HEK293 (cell line): ENCODE measurements around the gene TNS3.

Experiments used
- CTCF ChIA-PET: fragments of 350-600 bp; formaldehyde crosslinking; extraction: SDS; loops from one replicate; lab custom pipeline; 2021; ENCODE audit warnings: antibody characterized with exemption; lab: Yijun Ruan, JAX
- POLR2A ChIA-PET: fragments of 300-600 bp; formaldehyde crosslinking; extraction: SDS; loops from one replicate; lab custom pipeline; 2020; ENCODE audit warnings: antibody characterized with exemption, inconsistent platforms; lab: Yijun Ruan, JAX
- H3K27ac ChIP-seq: fragments of 200-500 bp; sonication (Bioruptor generic); 2 replicates; pipeline ENCODE4 v1.5.1; 2014; ENCODE audit warnings: low read depth, low read length, control low read depth, inconsistent platforms; ENCODE audit errors: extremely low read depth
- H3K36me3 ChIP-seq, 2 experiments: fragments of 200-500 bp in 1 of 2; sonication (Bioruptor generic) in 1 of 2; 1 replicate in 1 of 2; 2 replicates in 1 of 2; pipeline ENCODE4 v1.5.1; 2014 to 2017; ENCODE audit warnings: inconsistent platforms in 2 of 2, low read length in 2 of 2; ENCODE audit not compliant: control insufficient read depth in 2 of 2, insufficient read depth in 1 of 2
- H3K4me1 ChIP-seq: fragments of 200-500 bp; sonication (Bioruptor generic); 2 replicates; pipeline ENCODE4 v1.5.1; 2014; ENCODE audit warnings: mild to moderate bottlenecking, low read length, inconsistent platforms; ENCODE audit not compliant: control insufficient read depth, insufficient read depth
- H3K4me3 ChIP-seq: 2 replicates; pipeline ENCODE4 v1.5.1; 2011; ENCODE audit warnings: low read depth, mild to moderate bottlenecking, control low read depth, low read length, moderate library complexity
- H3K9me3 ChIP-seq: fragments of 200-500 bp; sonication (Bioruptor generic); 2 replicates; pipeline ENCODE4 v1.5.1; 2014; ENCODE audit warnings: low read depth, low read length, inconsistent platforms; ENCODE audit not compliant: control insufficient read depth, insufficient read depth
- ELK4 ChIP-seq: IDR thresholded peaks from 2 replicates; pipeline ENCODE4 v1.6.1; 2011; ENCODE audit warnings: mild to moderate bottlenecking, low read depth, low read length, borderline replicate concordance
- SCRT1 ChIP-seq: fragments of 450-650 bp; formaldehyde crosslinking; IDR thresholded peaks from 2 replicates; pipeline ENCODE4 v1.5.1; 2016; ENCODE audit warnings: missing biosample characterization, missing genetic modification characterization, borderline replicate concordance
- ZBTB21 ChIP-seq: fragments of 450-650 bp; formaldehyde crosslinking; IDR thresholded peaks from 2 replicates; pipeline ENCODE4 v1.5.1; 2017; ENCODE audit warnings: missing biosample characterization, missing genetic modification characterization
- ZBTB7A ChIP-seq: fragments of 450-650 bp; formaldehyde crosslinking; IDR thresholded peaks from 2 replicates; pipeline ENCODE4 v1.5.1; 2016; ENCODE audit warnings: low read depth, missing biosample characterization, missing genetic modification characterization
- ZFP41 ChIP-seq: fragments of 450-650 bp; formaldehyde crosslinking; IDR thresholded peaks from 2 replicates; pipeline ENCODE4 v1.5.1; 2016; ENCODE audit warnings: missing biosample characterization, missing genetic modification characterization, borderline replicate concordance
- ZNF174 ChIP-seq: fragments of 450-650 bp; formaldehyde crosslinking; IDR thresholded peaks from 2 replicates; pipeline ENCODE4 v1.5.0; 2017; ENCODE audit warnings: missing biosample characterization, mild to moderate bottlenecking, missing genetic modification characterization
- ZNF23 ChIP-seq: fragments of 450-650 bp; formaldehyde crosslinking; IDR thresholded peaks from 2 replicates; pipeline ENCODE4 v1.5.1; 2016; ENCODE audit warnings: missing biosample characterization, missing genetic modification characterization, borderline replicate concordance
- ZNF24 ChIP-seq: fragments of 450-650 bp; formaldehyde crosslinking; IDR thresholded peaks from 2 replicates; pipeline ENCODE4 v1.5.1; 2016; ENCODE audit warnings: missing biosample characterization, missing genetic modification characterization
- ZNF473 ChIP-seq: fragments of 450-650 bp; formaldehyde crosslinking; IDR thresholded peaks from 2 replicates; pipeline ENCODE4 v1.5.1; 2017; ENCODE audit warnings: missing biosample characterization, missing genetic modification characterization
- ZNF518A ChIP-seq: fragments of 450-650 bp; formaldehyde crosslinking; conservative IDR thresholded peaks from 2 replicates; pipeline ENCODE4 v1.5.1; 2016; ENCODE audit warnings: low read depth, missing biosample characterization, missing genetic modification characterization
- ZNF600 ChIP-seq: fragments of 450-650 bp; formaldehyde crosslinking; IDR thresholded peaks from 2 replicates; pipeline ENCODE4 v1.5.1; 2016; ENCODE audit warnings: missing biosample characterization, missing genetic modification characterization
- ZNF701 ChIP-seq: fragments of 450-650 bp; formaldehyde crosslinking; IDR thresholded peaks from 2 replicates; pipeline ENCODE4 v1.5.1; 2016; ENCODE audit warnings: missing biosample characterization, missing genetic modification characterization
- TF ChIP-seq, protein P1 (sequence below): fragments of 450-650 bp; formaldehyde crosslinking; IDR thresholded peaks from 2 replicates; pipeline ENCODE4 v1.5.1; 2016; ENCODE audit warnings: missing biosample characterization, missing genetic modification characterization, borderline replicate concordance
- TF ChIP-seq, protein P2 (sequence below): fragments of 450-650 bp; formaldehyde crosslinking; conservative IDR thresholded peaks from 2 replicates; pipeline ENCODE4 v1.5.1; 2016; ENCODE audit warnings: low read depth, missing biosample characterization, missing genetic modification characterization
- TF ChIP-seq, protein P3 (sequence below): fragments of 450-650 bp; formaldehyde crosslinking; IDR thresholded peaks from 2 replicates; pipeline ENCODE4 v1.5.1; 2016; ENCODE audit warnings: missing biosample characterization, missing genetic modification characterization, low read depth
- TF ChIP-seq, protein P4 (sequence below): fragments of 450-650 bp; formaldehyde crosslinking; IDR thresholded peaks from 2 replicates; pipeline ENCODE4 v1.5.1; 2016; ENCODE audit warnings: missing biosample characterization, missing genetic modification characterization
- TF ChIP-seq, protein P5 (sequence below): fragments of 450-650 bp; formaldehyde crosslinking; IDR thresholded peaks from 2 replicates; pipeline ENCODE4 v1.5.1; 2017; ENCODE audit warnings: missing biosample characterization, missing genetic modification characterization

Gene TNS3

DNA sequence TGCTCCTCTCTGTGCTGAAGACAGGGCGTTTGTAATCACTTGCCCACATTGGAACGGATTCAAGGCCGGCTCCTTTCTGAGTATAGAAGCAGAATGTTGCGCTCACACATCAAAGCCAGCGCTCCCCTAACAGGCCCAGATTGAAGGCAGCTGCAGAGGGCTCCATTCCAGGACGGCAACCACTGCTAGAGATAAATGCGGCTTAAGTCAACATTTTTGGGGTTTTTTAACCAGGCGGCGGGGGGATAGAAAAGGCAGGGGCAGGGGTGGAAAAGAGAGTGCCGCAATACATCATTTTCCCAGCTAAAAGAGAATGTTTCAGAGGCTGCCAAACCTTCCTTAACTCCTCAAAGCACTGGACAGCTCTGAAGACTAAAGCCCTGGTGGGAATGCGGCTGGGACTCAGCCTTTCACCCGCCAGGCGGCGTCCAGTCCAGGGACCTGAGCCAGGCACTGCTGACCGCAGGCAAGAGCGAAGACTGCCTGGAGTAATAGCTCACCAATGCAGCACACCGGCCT, 189.6 kb downstream of the TNS3 start:
- CTCF ChIA-PET, result interaction anchor here (1.5 kb wide), 1 partner anchor 43 kb away, joined by 4 read pairs; no protein-coding TSS in a partner anchor
- H3K9me3 ChIP-seq, result no peaks in the 10 kb centered on the region
- no peak overlapping the region for H3K27ac ChIP-seq

DNA sequence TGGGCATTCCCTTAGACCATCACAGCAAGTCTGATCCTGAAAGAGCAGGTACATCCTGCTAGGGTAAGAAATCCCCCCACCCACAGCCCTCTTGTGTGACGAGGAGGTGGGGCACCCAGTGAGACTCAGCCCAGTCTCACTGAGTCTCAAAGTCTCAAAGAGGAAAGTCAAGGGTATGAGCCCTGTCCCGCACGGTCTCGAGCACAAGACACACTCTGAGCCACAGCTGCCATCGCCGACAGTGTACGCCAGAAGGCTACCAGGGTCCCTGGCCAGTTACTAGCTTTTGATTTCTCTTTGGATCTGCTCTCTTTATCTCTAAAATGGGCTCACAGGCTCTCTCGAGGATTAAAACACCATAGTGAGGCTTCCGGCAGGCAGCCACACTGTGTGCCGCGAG, 190.2 kb downstream of the TNS3 start:
- Histone ChIP-seq H3K27ac (no peak overlapping the region), H3K4me3 (no peak overlapping the region), H3K36me3 (peaks cover 0 to 3% of the 10 kb centered on the region in 2 experiments; a peak in 1 of 3 replicates), H3K9me3 (no peaks in the 10 kb centered on the region), H3K4me1 (no peaks in the 10 kb centered on the region)
- ChIA-PET POLR2A (no interaction called here), CTCF (interaction anchor here (0.6 kb wide), 1 partner anchor 1949 kb away, joined by 3 read pairs; no protein-coding TSS in a partner anchor)
- TF ChIP-seq SCRT1 (tag by site-specific recombination), result no peak
- TF ChIP-seq, protein P1, sequence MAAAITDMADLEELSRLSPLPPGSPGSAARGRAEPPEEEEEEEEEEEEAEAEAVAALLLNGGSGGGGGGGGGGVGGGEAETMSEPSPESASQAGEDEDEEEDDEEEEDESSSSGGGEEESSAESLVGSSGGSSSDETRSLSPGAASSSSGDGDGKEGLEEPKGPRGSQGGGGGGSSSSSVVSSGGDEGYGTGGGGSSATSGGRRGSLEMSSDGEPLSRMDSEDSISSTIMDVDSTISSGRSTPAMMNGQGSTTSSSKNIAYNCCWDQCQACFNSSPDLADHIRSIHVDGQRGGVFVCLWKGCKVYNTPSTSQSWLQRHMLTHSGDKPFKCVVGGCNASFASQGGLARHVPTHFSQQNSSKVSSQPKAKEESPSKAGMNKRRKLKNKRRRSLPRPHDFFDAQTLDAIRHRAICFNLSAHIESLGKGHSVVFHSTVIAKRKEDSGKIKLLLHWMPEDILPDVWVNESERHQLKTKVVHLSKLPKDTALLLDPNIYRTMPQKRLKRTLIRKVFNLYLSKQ (tag by site-specific recombination), result no peak
- TF ChIP-seq ZBTB7A (tag by site-specific recombination), result no peak
- TF ChIP-seq ZNF701, result no peak
- no peak for TF ChIP-seq ZFP41 (tag by site-specific recombination)
- no peak for TF ChIP-seq ZBTB21 (tag by site-specific recombination)
- TF ChIP-seq, protein P2, sequence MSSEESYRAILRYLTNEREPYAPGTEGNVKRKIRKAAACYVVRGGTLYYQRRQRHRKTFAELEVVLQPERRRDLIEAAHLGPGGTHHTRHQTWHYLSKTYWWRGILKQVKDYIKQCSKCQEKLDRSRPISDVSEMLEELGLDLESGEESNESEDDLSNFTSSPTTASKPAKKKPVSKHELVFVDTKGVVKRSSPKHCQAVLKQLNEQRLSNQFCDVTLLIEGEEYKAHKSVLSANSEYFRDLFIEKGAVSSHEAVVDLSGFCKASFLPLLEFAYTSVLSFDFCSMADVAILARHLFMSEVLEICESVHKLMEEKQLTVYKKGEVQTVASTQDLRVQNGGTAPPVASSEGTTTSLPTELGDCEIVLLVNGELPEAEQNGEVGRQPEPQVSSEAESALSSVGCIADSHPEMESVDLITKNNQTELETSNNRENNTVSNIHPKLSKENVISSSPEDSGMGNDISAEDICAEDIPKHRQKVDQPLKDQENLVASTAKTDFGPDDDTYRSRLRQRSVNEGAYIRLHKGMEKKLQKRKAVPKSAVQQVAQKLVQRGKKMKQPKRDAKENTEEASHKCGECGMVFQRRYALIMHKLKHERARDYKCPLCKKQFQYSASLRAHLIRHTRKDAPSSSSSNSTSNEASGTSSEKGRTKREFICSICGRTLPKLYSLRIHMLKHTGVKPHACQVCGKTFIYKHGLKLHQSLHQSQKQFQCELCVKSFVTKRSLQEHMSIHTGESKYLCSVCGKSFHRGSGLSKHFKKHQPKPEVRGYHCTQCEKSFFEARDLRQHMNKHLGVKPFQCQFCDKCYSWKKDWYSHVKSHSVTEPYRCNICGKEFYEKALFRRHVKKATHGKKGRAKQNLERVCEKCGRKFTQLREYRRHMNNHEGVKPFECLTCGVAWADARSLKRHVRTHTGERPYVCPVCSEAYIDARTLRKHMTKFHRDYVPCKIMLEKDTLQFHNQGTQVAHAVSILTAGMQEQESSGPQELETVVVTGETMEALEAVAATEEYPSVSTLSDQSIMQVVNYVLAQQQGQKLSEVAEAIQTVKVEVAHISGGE, result no peak
- no peak for TF ChIP-seq ZNF518A (tag by site-specific recombination)
- TF ChIP-seq ZNF174 (tag by site-specific recombination), result no peak
- no peak for TF ChIP-seq ZNF24 (tag by site-specific recombination)
- no peak for TF ChIP-seq ELK4
- TF ChIP-seq, protein P3, sequence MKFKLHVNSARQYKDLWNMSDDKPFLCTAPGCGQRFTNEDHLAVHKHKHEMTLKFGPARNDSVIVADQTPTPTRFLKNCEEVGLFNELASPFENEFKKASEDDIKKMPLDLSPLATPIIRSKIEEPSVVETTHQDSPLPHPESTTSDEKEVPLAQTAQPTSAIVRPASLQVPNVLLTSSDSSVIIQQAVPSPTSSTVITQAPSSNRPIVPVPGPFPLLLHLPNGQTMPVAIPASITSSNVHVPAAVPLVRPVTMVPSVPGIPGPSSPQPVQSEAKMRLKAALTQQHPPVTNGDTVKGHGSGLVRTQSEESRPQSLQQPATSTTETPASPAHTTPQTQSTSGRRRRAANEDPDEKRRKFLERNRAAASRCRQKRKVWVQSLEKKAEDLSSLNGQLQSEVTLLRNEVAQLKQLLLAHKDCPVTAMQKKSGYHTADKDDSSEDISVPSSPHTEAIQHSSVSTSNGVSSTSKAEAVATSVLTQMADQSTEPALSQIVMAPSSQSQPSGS, result no peak
- no peak for TF ChIP-seq ZNF600 (tag by site-specific recombination)
- TF ChIP-seq, protein P4, sequence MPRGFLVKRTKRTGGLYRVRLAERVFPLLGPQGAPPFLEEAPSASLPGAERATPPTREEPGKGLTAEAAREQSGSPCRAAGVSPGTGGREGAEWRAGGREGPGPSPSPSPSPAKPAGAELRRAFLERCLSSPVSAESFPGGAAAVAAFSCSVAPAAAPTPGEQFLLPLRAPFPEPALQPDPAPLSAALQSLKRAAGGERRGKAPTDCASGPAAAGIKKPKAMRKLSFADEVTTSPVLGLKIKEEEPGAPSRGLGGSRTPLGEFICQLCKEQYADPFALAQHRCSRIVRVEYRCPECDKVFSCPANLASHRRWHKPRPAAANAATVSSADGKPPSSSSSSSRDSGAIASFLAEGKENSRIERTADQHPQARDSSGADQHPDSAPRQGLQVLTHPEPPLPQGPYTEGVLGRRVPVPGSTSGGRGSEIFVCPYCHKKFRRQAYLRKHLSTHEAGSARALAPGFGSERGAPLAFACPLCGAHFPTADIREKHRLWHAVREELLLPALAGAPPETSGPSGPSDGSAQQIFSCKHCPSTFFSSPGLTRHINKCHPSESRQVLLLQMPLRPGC (tag by site-specific recombination), result no peak
- TF ChIP-seq, protein P5, sequence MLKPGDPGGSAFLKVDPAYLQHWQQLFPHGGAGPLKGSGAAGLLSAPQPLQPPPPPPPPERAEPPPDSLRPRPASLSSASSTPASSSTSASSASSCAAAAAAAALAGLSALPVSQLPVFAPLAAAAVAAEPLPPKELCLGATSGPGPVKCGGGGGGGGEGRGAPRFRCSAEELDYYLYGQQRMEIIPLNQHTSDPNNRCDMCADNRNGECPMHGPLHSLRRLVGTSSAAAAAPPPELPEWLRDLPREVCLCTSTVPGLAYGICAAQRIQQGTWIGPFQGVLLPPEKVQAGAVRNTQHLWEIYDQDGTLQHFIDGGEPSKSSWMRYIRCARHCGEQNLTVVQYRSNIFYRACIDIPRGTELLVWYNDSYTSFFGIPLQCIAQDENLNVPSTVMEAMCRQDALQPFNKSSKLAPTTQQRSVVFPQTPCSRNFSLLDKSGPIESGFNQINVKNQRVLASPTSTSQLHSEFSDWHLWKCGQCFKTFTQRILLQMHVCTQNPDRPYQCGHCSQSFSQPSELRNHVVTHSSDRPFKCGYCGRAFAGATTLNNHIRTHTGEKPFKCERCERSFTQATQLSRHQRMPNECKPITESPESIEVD (tag by site-specific recombination), result no peak
- TF ChIP-seq ZNF23 (tag by site-specific recombination), result no peak

More for the DNA sequence above, 189.6 kb downstream of the TNS3 start:
- no peaks in the 10 kb centered on the region for H3K4me1 ChIP-seq
- POLR2A ChIA-PET, result no interaction called here
- peaks cover 0 to 3% of the 10 kb centered on the region in 2 experiments; a peak in 1 of 3 replicates for H3K36me3 ChIP-seq
- TF ChIP-seq ZNF701, result no peak
- TF ChIP-seq ZNF473, result no peak
- H3K4me3 ChIP-seq, result no peak overlapping the region
